GM12878 (cell line): ENCODE measurements around the gene DDX42. TPM values are rescaled to one million over a fixed set of nuclear protein-coding genes. Genes with fewer than 3 reads are reported as not detected.

Source experiments
- ATAC-seq: fragments of 200-7000 bp; cut with Tn5 transposase; 3 replicates; pipeline ENCODE4 v1.9.1; 2020; ENCODE audit warnings: mild to moderate bottlenecking, moderate library complexity
- BruUV-seq: library from RNA; stranded (reverse); fragments of 400-500 nt; replicated peaks from 2 replicates; lab custom pipeline; 2021; lab: Mats Ljungman, UMichigan
- CTCF ChIA-PET: fragments of 300-600 bp; sonication (Branson Sonifier 250); formaldehyde crosslinking; extraction: SDS; loops from one replicate; lab custom pipeline; 2021; ENCODE audit warnings: inconsistent platforms; lab: Yijun Ruan, JAX
- POLR2A ChIA-PET: fragments of 350-600 bp; formaldehyde crosslinking; extraction: SDS; loops from one replicate; lab custom pipeline; 2021; ENCODE audit warnings: inconsistent platforms; lab: Charles Lee
- RAD21 ChIA-PET: fragments of 300-600 bp; sonication (Branson Sonifier 250); formaldehyde crosslinking; loops from one replicate; lab custom pipeline; 2023; ENCODE audit warnings: antibody characterized with exemption; ENCODE audit not compliant: unreplicated experiment; lab: Charles Lee
- SMC1A ChIA-PET: fragments of 300-600 bp; sonication (Branson Sonifier 250); formaldehyde crosslinking; loops from one replicate; lab custom pipeline; 2023; ENCODE audit not compliant: unreplicated experiment, uncharacterized antibody; lab: Charles Lee
- DNase-seq: peaks from one replicate; pipeline ENCODE4 v3.0.0-alpha.2; 2011; ENCODE audit warnings: low read depth, low spot score
- FAIRE-seq: peaks from 3 replicates; lab custom pipeline; 2011; peaks lifted over from hg19 to GRCh38; lab: Jason Lieb, UNC
- H2AFZ ChIP-seq: 2 replicates; pipeline ENCODE4 v1.6.0; 2011; ENCODE audit warnings: low read depth, low read length, control low read depth; ENCODE audit not compliant: control insufficient read depth
- H3K27ac ChIP-seq: 2 replicates; pipeline ENCODE4 v1.5.1; 2011; ENCODE audit warnings: control low read depth; ENCODE audit not compliant: control insufficient read depth, insufficient read depth
- H3K27me3 ChIP-seq, 2 experiments: replicated peaks in 1 of 2; 2 replicates each; pipeline versions ENCODE4 v1.6.0 to v1.6.1; 2011; ENCODE audit warnings: low read length in 1 of 2; ENCODE audit not compliant: control insufficient read depth in 2 of 2, insufficient read depth in 2 of 2
- H3K36me3 ChIP-seq, 2 experiments: 2 replicates each; pipeline ENCODE4 v1.5.1; 2011; ENCODE audit warnings: low read length in 1 of 2; ENCODE audit not compliant: control insufficient read depth in 2 of 2, insufficient read depth in 2 of 2
- H3K4me1 ChIP-seq: 2 replicates; pipeline ENCODE4 v1.6.1; 2011; ENCODE audit warnings: mild to moderate bottlenecking, low read length, moderate library complexity, mixed read lengths; ENCODE audit not compliant: control insufficient read depth, insufficient read depth
- H3K4me2 ChIP-seq: 2 replicates; pipeline ENCODE4 v1.6.0; 2011; ENCODE audit warnings: control low read depth; ENCODE audit not compliant: control insufficient read depth, insufficient read depth
- H3K4me3 ChIP-seq: fragments of 200-600 bp; sonication (generic); 2 replicates; pipeline ENCODE4 v1.5.1; 2016
- H3K79me2 ChIP-seq: 2 replicates; pipeline ENCODE4 v1.6.0; 2011; ENCODE audit warnings: low read length; ENCODE audit not compliant: control insufficient read depth, insufficient read depth
- H3K9ac ChIP-seq: 2 replicates; pipeline ENCODE4 v1.8.0; 2011; ENCODE audit warnings: low read length, control low read depth, mixed read lengths; ENCODE audit not compliant: control insufficient read depth, insufficient read depth
- H3K9me3 ChIP-seq: replicated peaks from 3 replicates; pipeline ENCODE4 v1.5.1; 2011; ENCODE audit warnings: mild to moderate bottlenecking, low read length; ENCODE audit not compliant: control insufficient read depth, insufficient read depth
- H4K20me1 ChIP-seq: 2 replicates; pipeline ENCODE4 v1.6.0; 2011; ENCODE audit not compliant: control insufficient read depth, insufficient read depth
- ESRRA ChIP-seq: IDR thresholded peaks from 2 replicates; pipeline ENCODE4 v1.6.1; 2012; ENCODE audit warnings: mild to moderate bottlenecking, low read length, improper control_type of control experiment
- FOXK2 ChIP-seq: fragments of 450-650 bp; IDR thresholded peaks from 2 replicates; pipeline ENCODE4 v1.6.1; 2017; ENCODE audit warnings: mild to moderate bottlenecking, moderate library complexity
- IRF4 ChIP-seq: IDR thresholded peaks from 2 replicates; pipeline ENCODE4 v1.6.1; 2011; ENCODE audit warnings: low read depth, low read length
- MXI1 ChIP-seq: fragments of 150-350 bp; IDR thresholded peaks from 2 replicates; pipeline ENCODE4 v1.6.1; 2011; ENCODE audit warnings: low read depth, mild to moderate bottlenecking, inconsistent platforms, low read length, improper control_type of control experiment
- NFYB ChIP-seq: IDR thresholded peaks from 2 replicates; pipeline ENCODE4 v1.6.1; 2011; ENCODE audit warnings: low read depth, mild to moderate bottlenecking, low read length, improper control_type of control experiment, moderate library complexity; ENCODE audit not compliant: insufficient read depth
- POLR2AphosphoS5 ChIP-seq: IDR thresholded peaks from 2 replicates; pipeline ENCODE4 v1.6.1; 2011; ENCODE audit warnings: mild to moderate bottlenecking, low read length, inconsistent platforms
- RAD21 ChIP-seq: IDR thresholded peaks from 2 replicates; pipeline ENCODE4 v1.6.1; 2011; ENCODE audit warnings: mild to moderate bottlenecking, low read depth, low read length, moderate library complexity; ENCODE audit not compliant: insufficient read depth
- RUNX3 ChIP-seq: IDR thresholded peaks from 2 replicates; pipeline ENCODE4 v1.6.1; 2012; ENCODE audit warnings: low read length, inconsistent platforms
- SMARCA5 ChIP-seq: fragments of 450-650 bp; IDR thresholded peaks from 2 replicates; pipeline ENCODE4 v1.6.1; 2017; ENCODE audit warnings: mild to moderate bottlenecking
- SP1 ChIP-seq: IDR thresholded peaks from one replicate; pipeline ENCODE4 v1.6.1; 2011; ENCODE audit warnings: low read depth, low read length
- YY1 ChIP-seq: IDR thresholded peaks from 2 replicates; pipeline ENCODE4 v1.6.1; 2011; ENCODE audit warnings: low read depth, mild to moderate bottlenecking, low read length
- WGBS: methylation state at CpG from one replicate; pipeline ENCODE4 v1.1.6; 2016; ENCODE audit warnings: low lambda C conversion rate; ENCODE audit not compliant: insufficient replicate concordance, insufficient coverage; ENCODE audit errors: missing lambda C conversion rate; 5-methylcytosine and 5-hydroxymethylcytosine counted together
- in situ Hi-C: fragments of 300-500 bp; cut with MboI; formaldehyde crosslinking; loops from 9 replicates; pipeline ENCODE4 v1.14.3; 2018; ENCODE audit warnings: mixed read lengths
- intact Hi-C: fragments of 100-400 bp; cut with micrococcal nuclease; formaldehyde crosslinking; loops from one replicate; pipeline ENCODE4 v1.14.2; 2022; ENCODE audit not compliant: unreplicated experiment
- polyA plus RNA-seq, 11 experiments: library from polyadenylated mRNA; depleted of rRNA in 4 of 11; unstranded in 6 of 11; stranded (reverse) in 5 of 11; fragments of >200 nt; fragmentation: Nextera tagmentation in 4 of 11; fragmentation: Illumina TruSeq in 1 of 11; extraction: Ambion mirVana in 4 of 11; extraction: Trizol in 1 of 11; gene quantifications; 1 replicate in 1 of 11; 2 replicates in 10 of 11; pipeline versions ENCODE4 v1.2.1 to v1.2.3, GENCODE V29; 2011 to 2016; ENCODE audit warnings: inconsistent platforms in 2 of 11, missing spikeins in 2 of 11, low read depth in 1 of 11
- total RNA-seq, 4 experiments: library from RNA; depleted of rRNA in 3 of 4; stranded (reverse); fragments of >200 nt in 3 of 4; fragmentation: Illumina TruSeq in 1 of 4; extraction: Trizol in 1 of 4; gene quantifications; 2 replicates each; pipeline versions ENCODE4 v1.2.1 to v1.2.3, GENCODE V29; 2013 to 2021
- TF ChIP-seq, protein P1 (sequence below): fragments of 450-650 bp; IDR thresholded peaks from 2 replicates; pipeline ENCODE4 v1.6.1; 2017; ENCODE audit warnings: low read depth, mild to moderate bottlenecking, moderate library complexity
- TF ChIP-seq, protein P2 (sequence below): fragments of 450-650 bp; IDR thresholded peaks from 2 replicates; pipeline ENCODE4 v1.6.1; 2016; ENCODE audit warnings: mild to moderate bottlenecking
- TF ChIP-seq, protein P3 (sequence below), 3 experiments: IDR thresholded peaks in 2 of 3; conservative IDR thresholded peaks in 1 of 3; 2 replicates each; pipeline ENCODE4 v1.5.1; 2011; ENCODE audit warnings: low read depth in 3 of 3, low read length in 3 of 3, mild to moderate bottlenecking in 3 of 3, control low read depth in 2 of 3, moderate library complexity in 2 of 3, inconsistent platforms in 1 of 3, mixed read lengths in 1 of 3; ENCODE audit not compliant: control insufficient read depth in 2 of 3, insufficient read depth in 1 of 3; ENCODE audit errors: extremely low read depth in 1 of 3
- TF ChIP-seq, protein P4 (sequence below): IDR thresholded peaks from 2 replicates; pipeline ENCODE4 v1.6.1; 2011; ENCODE audit warnings: low read depth, mild to moderate bottlenecking, low read length, moderate library complexity, borderline replicate concordance; ENCODE audit errors: extremely low read depth

Gene DDX42
- total and polyA plus RNA-seq, 10 of the 15 experiments (the other 5 are each of a cell fraction or from before 2014, with no cell fraction given): 14.6 to 147 (median 65.3) TPM

DNA sequence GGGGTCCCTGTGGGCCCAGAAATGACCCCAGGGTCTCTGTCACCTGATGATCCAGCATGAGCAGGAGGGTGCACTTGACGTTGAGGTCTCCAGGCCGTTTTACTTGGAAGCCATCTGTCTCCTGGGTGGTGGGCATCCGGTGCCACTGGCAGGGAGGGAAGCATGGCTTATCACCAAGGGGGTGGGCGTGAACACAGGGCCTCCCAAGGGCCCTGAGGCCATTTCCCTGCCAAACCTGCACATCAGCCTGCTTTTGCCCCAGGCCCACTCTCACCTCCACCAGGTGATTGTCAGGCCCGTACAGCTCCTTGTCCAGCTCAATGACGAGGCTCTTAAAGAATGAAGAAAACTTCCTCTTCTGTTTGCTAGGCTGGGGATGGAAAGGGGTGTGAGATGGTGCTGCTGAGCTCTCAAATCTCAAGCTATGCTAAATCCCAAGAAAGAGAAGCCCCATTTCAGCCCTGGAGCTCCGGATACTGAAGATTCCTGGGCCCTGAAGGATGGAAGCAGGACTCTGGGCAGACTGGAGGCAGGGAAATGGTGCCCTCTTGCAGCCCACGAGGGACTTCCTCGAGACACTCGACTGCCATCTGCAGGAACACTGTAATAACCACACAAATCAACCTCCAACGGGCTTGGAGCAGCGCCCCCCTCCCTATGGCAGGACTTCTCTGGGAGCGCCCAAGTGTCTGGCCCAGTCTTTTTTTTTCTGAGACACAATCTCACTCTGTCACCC is 60.6 kb downstream of the DDX42 start:
- DNase-seq: no peak
- in situ Hi-C loops (loop anchor here (25.0 kb wide), 1 partner anchor 397 kb away; the partner anchor contains the start of gene CYB561), intact Hi-C loops (no loop called here)
- no peak overlapping the region for H3K9ac ChIP-seq
- CTCF ChIA-PET: interaction anchor here (0.8 to 2.3 kb wide), 14 partner anchors 8 to 268 kb away, joined by 3 to 8 read pairs (median 4); no protein-coding TSS in a partner anchor
- no peak for FAIRE-seq
- H3K27me3 ChIP-seq: no peaks in the 10 kb centered on the region
- POLR2A ChIA-PET: interaction anchor here (0.7 to 1.0 kb wide), 2 partner anchors 8 to 61 kb away, joined by 3 read pairs; partner anchors contain the start of genes CCDC47 and SMARCD2
- peaks cover 27% of the 10 kb centered on the region for H3K79me2 ChIP-seq
- WGBS: 42% methylated on average over 13 of the region's 13 CpGs
- ATAC-seq: peak; percentile 88
- peaks cover 9% of the 10 kb centered on the region; the same call in 1 of the 2 replicates for H3K4me1 ChIP-seq
- no peaks in the 10 kb centered on the region for H4K20me1 ChIP-seq
- H3K4me3 ChIP-seq: no peak overlapping the region
- H3K27ac ChIP-seq: no peak overlapping the region
- RAD21 ChIA-PET: interaction anchor here (0.7 to 1.2 kb wide), 4 partner anchors 45 to 223 kb away, joined by 3 to 4 read pairs (median 3); no protein-coding TSS in a partner anchor
- no peaks in the 10 kb centered on the region for H3K9me3 ChIP-seq
- SMC1A ChIA-PET: interaction anchor here (1.0 kb wide), 1 partner anchor 152 kb away, joined by 3 read pairs; no protein-coding TSS in a partner anchor
- no peak overlapping the region for H2AFZ ChIP-seq
- no TSS peak for BruUV-seq
- H3K36me3 ChIP-seq: peaks cover 29 to 46% of the 10 kb centered on the region in 2 experiments
- H3K4me2 ChIP-seq: no peak overlapping the region
- TF ChIP-seq RUNX3: peak; percentile 76
- TF ChIP-seq SMARCA5: peak; percentile 25; the same call in 1 of the 2 replicates
- TF ChIP-seq IRF4: 0 out of 2 replicates have a peak, but pooled peaks have one; percentile 23
- no peak for TF ChIP-seq ESRRA
- peak; percentile 40 for TF ChIP-seq RAD21
- TF ChIP-seq MXI1: 0 out of 2 replicates have a peak, but pooled peaks have one; percentile 16
- 0 out of 2 replicates have a peak, but pooled peaks have one; percentile 14 for TF ChIP-seq POLR2AphosphoS5
- TF ChIP-seq YY1: 0 out of 2 replicates have a peak, but pooled peaks have one; percentile 47
- no peak for TF ChIP-seq NFYB
- no peak for TF ChIP-seq SP1
- TF ChIP-seq, protein P1, sequence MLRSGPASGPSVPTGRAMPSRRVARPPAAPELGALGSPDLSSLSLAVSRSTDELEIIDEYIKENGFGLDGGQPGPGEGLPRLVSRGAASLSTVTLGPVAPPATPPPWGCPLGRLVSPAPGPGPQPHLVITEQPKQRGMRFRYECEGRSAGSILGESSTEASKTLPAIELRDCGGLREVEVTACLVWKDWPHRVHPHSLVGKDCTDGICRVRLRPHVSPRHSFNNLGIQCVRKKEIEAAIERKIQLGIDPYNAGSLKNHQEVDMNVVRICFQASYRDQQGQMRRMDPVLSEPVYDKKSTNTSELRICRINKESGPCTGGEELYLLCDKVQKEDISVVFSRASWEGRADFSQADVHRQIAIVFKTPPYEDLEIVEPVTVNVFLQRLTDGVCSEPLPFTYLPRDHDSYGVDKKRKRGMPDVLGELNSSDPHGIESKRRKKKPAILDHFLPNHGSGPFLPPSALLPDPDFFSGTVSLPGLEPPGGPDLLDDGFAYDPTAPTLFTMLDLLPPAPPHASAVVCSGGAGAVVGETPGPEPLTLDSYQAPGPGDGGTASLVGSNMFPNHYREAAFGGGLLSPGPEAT: no peak
- TF ChIP-seq, protein P2, sequence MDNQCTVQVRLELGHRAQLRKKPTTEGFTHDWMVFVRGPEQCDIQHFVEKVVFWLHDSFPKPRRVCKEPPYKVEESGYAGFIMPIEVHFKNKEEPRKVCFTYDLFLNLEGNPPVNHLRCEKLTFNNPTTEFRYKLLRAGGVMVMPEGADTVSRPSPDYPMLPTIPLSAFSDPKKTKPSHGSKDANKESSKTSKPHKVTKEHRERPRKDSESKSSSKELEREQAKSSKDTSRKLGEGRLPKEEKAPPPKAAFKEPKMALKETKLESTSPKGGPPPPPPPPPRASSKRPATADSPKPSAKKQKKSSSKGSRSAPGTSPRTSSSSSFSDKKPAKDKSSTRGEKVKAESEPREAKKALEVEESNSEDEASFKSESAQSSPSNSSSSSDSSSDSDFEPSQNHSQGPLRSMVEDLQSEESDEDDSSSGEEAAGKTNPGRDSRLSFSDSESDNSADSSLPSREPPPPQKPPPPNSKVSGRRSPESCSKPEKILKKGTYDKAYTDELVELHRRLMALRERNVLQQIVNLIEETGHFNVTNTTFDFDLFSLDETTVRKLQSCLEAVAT: 0 out of 2 replicates have a peak, but pooled peaks have one; percentile 42
- TF ChIP-seq, protein P3, sequence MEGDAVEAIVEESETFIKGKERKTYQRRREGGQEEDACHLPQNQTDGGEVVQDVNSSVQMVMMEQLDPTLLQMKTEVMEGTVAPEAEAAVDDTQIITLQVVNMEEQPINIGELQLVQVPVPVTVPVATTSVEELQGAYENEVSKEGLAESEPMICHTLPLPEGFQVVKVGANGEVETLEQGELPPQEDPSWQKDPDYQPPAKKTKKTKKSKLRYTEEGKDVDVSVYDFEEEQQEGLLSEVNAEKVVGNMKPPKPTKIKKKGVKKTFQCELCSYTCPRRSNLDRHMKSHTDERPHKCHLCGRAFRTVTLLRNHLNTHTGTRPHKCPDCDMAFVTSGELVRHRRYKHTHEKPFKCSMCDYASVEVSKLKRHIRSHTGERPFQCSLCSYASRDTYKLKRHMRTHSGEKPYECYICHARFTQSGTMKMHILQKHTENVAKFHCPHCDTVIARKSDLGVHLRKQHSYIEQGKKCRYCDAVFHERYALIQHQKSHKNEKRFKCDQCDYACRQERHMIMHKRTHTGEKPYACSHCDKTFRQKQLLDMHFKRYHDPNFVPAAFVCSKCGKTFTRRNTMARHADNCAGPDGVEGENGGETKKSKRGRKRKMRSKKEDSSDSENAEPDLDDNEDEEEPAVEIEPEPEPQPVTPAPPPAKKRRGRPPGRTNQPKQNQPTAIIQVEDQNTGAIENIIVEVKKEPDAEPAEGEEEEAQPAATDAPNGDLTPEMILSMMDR (IDR thresholded peaks at IDR 0.05 in 2 of 3, conservative IDR thresholded peaks at IDR 0.05 in 1 of 3; ENCODE audit: control insufficient read depth in 2 of 3, extremely low read depth in 1 of 3, insufficient read depth in 1 of 3, low read depth in 3 of 3, low read length in 3 of 3): peak; percentile 62 to 78 (median 66)
- TF ChIP-seq, protein P4, sequence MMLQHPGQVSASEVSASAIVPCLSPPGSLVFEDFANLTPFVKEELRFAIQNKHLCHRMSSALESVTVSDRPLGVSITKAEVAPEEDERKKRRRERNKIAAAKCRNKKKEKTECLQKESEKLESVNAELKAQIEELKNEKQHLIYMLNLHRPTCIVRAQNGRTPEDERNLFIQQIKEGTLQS: no peak
- TF ChIP-seq FOXK2: no peak
